DOHH2 (cell line): Measurements from ENCODE around the gene PIK3CG.

Experiments used
- H3F3A ChIP-seq: fragments of 200-600 bp; sonication (generic), shearing (Covaris generic); 2 replicates; pipeline ENCODE4 v1.6.0; 2016; ENCODE audit warnings: antibody characterized with exemption, mild to moderate bottlenecking; ENCODE audit not compliant: control insufficient read depth, insufficient read depth
- H3K27ac ChIP-seq: fragments of 200-600 bp; sonication (generic); 2 replicates; pipeline ENCODE4 v1.5.1; 2014; ENCODE audit warnings: low read depth, mild to moderate bottlenecking, low read length, moderate library complexity
- H3K27me3 ChIP-seq: fragments of 200-600 bp; sonication (generic); 2 replicates; pipeline ENCODE4 v1.6.1; 2014; ENCODE audit warnings: mild to moderate bottlenecking, low read length, mixed read lengths; ENCODE audit not compliant: control insufficient read depth
- H3K36me3 ChIP-seq: fragments of 200-600 bp; sonication (generic); 2 replicates; pipeline ENCODE4 v1.6.1; 2014; ENCODE audit warnings: mild to moderate bottlenecking, low read length, moderate library complexity, mixed read lengths; ENCODE audit not compliant: control insufficient read depth
- H3K4me1 ChIP-seq: fragments of 200-600 bp; sonication (generic); 2 replicates; pipeline ENCODE4 v1.6.1; 2014; ENCODE audit warnings: mild to moderate bottlenecking, low read length, mixed read lengths; ENCODE audit not compliant: control insufficient read depth
- H3K4me2 ChIP-seq: fragments of 200-600 bp; sonication (generic); 2 replicates; pipeline ENCODE4 v1.6.0; 2014; ENCODE audit warnings: mild to moderate bottlenecking, low read length, moderate library complexity
- H3K4me3 ChIP-seq: fragments of 200-600 bp; sonication (generic); 2 replicates; pipeline ENCODE4 v1.5.1; 2014; ENCODE audit warnings: mild to moderate bottlenecking, low read length, mixed read lengths
- H3K79me2 ChIP-seq: fragments of 200-600 bp; sonication (generic); 2 replicates; pipeline ENCODE4 v1.6.1; 2014; ENCODE audit warnings: mild to moderate bottlenecking, low read length, mixed read lengths; ENCODE audit not compliant: control insufficient read depth
- H3K9me2 ChIP-seq: fragments of 200-600 bp; sonication (generic); replicated peaks from 2 replicates; pipeline ENCODE4 v1.6.1; 2014; ENCODE audit warnings: mild to moderate bottlenecking, low read length, mixed read lengths; ENCODE audit not compliant: control insufficient read depth
- H3K9me3 ChIP-seq: fragments of 200-600 bp; sonication (generic); 2 replicates; pipeline ENCODE4 v1.6.1; 2014; ENCODE audit warnings: antibody characterized with exemption, low read length, mixed read lengths; ENCODE audit not compliant: control insufficient read depth, insufficient read depth
- H4K20me1 ChIP-seq: fragments of 200-600 bp; sonication (generic); 2 replicates; pipeline ENCODE4 v1.6.0; 2014; ENCODE audit warnings: low read depth, mild to moderate bottlenecking, antibody characterized with exemption, low read length, moderate library complexity; ENCODE audit not compliant: control insufficient read depth, insufficient read depth
- EZH2phosphoT487 ChIP-seq: fragments of 200-600 bp; sonication (generic); IDR thresholded peaks from 2 replicates; pipeline ENCODE4 v1.6.1; 2017; ENCODE audit warnings: borderline replicate concordance, mild to moderate bottlenecking, antibody characterized with exemption, low read length, moderate library complexity, mixed read lengths
- TF ChIP-seq, protein P1 (sequence below): fragments of 200-600 bp; sonication (generic); IDR thresholded peaks from one replicate; pipeline ENCODE4 v1.5.1; 2014; ENCODE audit warnings: antibody characterized with exemption, mild to moderate bottlenecking, low read depth, low read length; ENCODE audit not compliant: poor library complexity, severe bottlenecking

PIK3CG gene

DNA sequence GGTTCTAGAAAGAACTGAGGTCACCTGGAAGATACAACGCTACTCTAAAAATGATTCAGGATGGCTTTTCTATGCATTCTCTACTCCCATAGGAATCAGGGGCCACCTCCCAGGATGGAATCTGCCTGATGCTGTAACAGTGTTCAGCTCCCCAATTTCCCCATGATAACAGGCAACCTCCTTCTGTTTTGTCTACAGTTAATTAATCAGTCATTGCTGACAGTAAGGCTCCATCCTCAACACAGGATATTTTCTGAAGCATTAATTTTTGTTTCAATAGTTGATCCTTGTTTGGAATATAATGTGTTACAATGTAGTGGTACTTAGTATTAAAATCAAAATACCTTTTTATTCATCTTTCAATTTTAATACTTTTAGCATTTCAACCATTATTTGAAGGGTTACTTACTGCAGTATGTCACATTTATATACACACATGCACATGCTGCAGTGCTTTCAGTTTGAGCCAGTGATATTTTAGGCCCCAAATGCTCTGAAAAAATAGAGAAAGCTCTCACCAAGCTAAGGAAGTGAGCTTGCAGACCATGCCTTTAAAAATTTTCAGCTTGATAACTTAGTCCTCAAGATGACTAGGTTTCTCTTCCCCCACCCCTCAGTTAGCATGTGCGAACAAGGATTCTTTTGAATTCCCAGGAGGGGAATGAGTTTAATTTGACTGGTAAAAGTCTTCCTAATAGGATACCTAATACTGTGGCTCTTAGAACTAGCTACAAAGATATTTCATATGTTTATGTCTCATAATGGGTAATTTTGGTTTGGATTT lies 592 bp upstream of the PIK3CG start:
- no peaks in the 10 kb centered on the region for H4K20me1 ChIP-seq
- TF ChIP-seq, protein P1, sequence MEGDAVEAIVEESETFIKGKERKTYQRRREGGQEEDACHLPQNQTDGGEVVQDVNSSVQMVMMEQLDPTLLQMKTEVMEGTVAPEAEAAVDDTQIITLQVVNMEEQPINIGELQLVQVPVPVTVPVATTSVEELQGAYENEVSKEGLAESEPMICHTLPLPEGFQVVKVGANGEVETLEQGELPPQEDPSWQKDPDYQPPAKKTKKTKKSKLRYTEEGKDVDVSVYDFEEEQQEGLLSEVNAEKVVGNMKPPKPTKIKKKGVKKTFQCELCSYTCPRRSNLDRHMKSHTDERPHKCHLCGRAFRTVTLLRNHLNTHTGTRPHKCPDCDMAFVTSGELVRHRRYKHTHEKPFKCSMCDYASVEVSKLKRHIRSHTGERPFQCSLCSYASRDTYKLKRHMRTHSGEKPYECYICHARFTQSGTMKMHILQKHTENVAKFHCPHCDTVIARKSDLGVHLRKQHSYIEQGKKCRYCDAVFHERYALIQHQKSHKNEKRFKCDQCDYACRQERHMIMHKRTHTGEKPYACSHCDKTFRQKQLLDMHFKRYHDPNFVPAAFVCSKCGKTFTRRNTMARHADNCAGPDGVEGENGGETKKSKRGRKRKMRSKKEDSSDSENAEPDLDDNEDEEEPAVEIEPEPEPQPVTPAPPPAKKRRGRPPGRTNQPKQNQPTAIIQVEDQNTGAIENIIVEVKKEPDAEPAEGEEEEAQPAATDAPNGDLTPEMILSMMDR = no peak
- H3K36me3 ChIP-seq = peaks cover 33% of the 10 kb centered on the region
- no peaks in the 10 kb centered on the region for H3K9me2 ChIP-seq
- no peaks in the 10 kb centered on the region for H3K27me3 ChIP-seq
- peak overlapping the region; percentile 87 for H3K4me3 ChIP-seq
- peak overlapping the region; percentile 79 for H3K4me2 ChIP-seq
- peak overlapping the region; percentile 92 for H3K27ac ChIP-seq
- H3K79me2 ChIP-seq = peaks cover 41% of the 10 kb centered on the region
- H3K4me1 ChIP-seq = peaks cover 56% of the 10 kb centered on the region
- H3K9me3 ChIP-seq = no peaks in the 10 kb centered on the region
- peaks cover 18% of the 10 kb centered on the region for H3F3A ChIP-seq

DNA sequence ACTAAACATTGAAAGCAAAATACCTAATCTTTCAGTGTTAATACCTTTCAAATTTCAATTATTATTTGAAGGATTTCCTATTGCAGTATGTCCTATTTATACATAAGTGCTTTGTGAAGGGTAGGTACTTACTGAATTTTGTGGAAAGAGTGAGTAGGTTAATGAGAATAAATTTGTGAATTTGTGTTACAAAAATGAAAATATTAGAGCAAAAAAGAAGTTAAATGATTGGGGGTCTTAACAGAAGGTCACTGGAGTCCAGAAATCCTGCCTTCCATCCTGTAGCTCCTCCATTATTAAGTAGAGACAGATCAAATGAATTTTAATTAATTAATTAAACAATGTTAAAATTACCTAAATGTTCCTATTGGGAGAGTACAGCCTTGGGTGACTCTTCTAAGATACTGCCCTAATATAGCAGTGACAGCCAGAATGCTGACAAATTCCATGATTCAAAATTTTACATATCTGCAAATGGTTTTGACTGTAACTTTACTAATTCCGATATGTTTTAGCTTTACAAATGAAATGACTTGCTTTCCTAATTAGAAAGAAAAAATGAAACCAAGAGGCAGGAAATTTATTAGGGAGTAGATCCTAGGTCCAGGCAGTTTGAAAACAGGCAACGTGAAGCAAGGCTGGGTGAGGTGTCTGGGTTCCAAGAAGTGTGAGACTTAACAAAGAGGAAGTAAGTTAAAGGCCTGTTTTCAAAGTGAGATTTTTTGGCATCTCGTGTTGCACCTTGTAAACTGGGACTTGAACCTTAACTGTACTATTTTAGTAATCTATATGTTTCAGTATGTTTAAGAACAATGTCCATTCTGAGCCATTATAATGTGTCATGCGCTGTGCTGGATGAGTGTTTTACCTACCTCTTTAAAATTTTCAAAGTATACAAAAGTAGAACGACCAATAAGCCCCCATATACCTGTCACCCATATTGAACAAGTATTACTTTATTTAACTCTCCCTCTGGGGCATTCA lies 1.5 kb downstream of the PIK3CG start:
- Histone ChIP-seq H3K79me2 (peaks cover 62% of the 10 kb centered on the region), H3K9me3 (no peaks in the 10 kb centered on the region), H3K9me2 (no peaks in the 10 kb centered on the region), H3K27ac (peak overlapping the region; percentile 92), H4K20me1 (no peaks in the 10 kb centered on the region), H3K4me1 (peaks cover 77% of the 10 kb centered on the region), H3K4me3 (peak overlapping the region; percentile 87), H3K27me3 (no peaks in the 10 kb centered on the region), H3K36me3 (peaks cover 54% of the 10 kb centered on the region), H3K4me2 (peak overlapping the region; percentile 79), H3F3A (peaks cover 35% of the 10 kb centered on the region)
- TF ChIP-seq, protein P1 = no peak
- no peak for TF ChIP-seq EZH2phosphoT487

DNA sequence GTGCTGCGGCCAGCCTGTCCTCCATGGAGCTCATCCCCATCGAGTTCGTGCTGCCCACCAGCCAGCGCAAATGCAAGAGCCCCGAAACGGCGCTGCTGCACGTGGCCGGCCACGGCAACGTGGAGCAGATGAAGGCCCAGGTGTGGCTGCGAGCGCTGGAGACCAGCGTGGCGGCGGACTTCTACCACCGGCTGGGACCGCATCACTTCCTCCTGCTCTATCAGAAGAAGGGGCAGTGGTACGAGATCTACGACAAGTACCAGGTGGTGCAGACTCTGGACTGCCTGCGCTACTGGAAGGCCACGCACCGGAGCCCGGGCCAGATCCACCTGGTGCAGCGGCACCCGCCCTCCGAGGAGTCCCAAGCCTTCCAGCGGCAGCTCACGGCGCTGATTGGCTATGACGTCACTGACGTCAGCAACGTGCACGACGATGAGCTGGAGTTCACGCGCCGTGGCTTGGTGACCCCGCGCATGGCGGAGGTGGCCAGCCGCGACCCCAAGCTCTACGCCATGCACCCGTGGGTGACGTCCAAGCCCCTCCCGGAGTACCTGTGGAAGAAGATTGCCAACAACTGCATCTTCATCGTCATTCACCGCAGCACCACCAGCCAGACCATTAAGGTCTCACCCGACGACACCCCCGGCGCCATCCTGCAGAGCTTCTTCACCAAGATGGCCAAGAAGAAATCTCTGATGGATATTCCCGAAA lies 2.7 kb downstream of the PIK3CG start:
- Histone ChIP-seq H3K4me2 (peak overlapping the region; percentile 79), H3K27ac (no peak overlapping the region), H3K4me1 (peaks cover 84% of the 10 kb centered on the region), H3F3A (peaks cover 35% of the 10 kb centered on the region), H4K20me1 (no peaks in the 10 kb centered on the region), H3K79me2 (peaks cover 74% of the 10 kb centered on the region), H3K4me3 (peak overlapping the region; percentile 87), H3K36me3 (peaks cover 67% of the 10 kb centered on the region), H3K27me3 (no peaks in the 10 kb centered on the region), H3K9me3 (no peaks in the 10 kb centered on the region), H3K9me2 (no peaks in the 10 kb centered on the region)
- no peak for TF ChIP-seq EZH2phosphoT487
- TF ChIP-seq, protein P1 = no peak
